ENCODE data around the gene LTBP4. TPM values are rescaled to one million over a fixed set of nuclear protein-coding genes. Genes with fewer than 3 reads are reported as not detected.

Gene LTBP4
- total and polyA plus RNA-seq, 2 of the 13 experiments (the other 11 are each of a cell fraction or from before 2014, with no cell fraction given) = 0.86 to 2.3 TPM

GRCh38 chr19:40603071-40603388, 1.9 kb downstream of the LTBP4 start (continued):
- no peak for TF ChIP-seq AGO2 (optimal IDR thresholded peaks at IDR 0.05; ENCODE audit: low read depth, low read length)

GRCh38 chr19:40603389-40604170, 2.4 kb downstream of the LTBP4 start:
- ChIA-PET POLR2A (interaction anchor here (0.8 to 2.7 kb wide), 13 partner anchors 9 to 255 kb away, joined by 3 to 11 read pairs (median 3); partner anchors contain the start of genes BLVRB, C19orf47, PLD3 and SERTAD1), CTCF (ENCODE audit: low intra/inter-chr PET ratio, low total read pairs) (interaction anchor here (1.6 to 6.8 kb wide), 2 partner anchors 31 to 54 kb away, joined by 3 to 37 read pairs; no protein-coding TSS in a partner anchor)
- in situ Hi-C loops (cut with HindIII; ENCODE audit: extremely low pct_ligation_motif_present, low pct_unique_long_range_greater_than_20kb) = loop anchor here (5.0 kb wide), 1 partner anchor 71 kb away; no protein-coding TSS in a partner anchor
- DNase-seq (ENCODE audit: low spot score) (peak; percentile 96), FAIRE-seq (peak; percentile 82), ATAC-seq (peak; percentile 79)
- Histone ChIP-seq H3K4me3 (replicated peaks in 1 of 3; ENCODE audit: insufficient read depth in 1 of 3, low read depth in 2 of 3, low read length in 3 of 3) (peak overlapping the region; percentile 20 to 63 (median 39); a peak in 4 of 6 replicates), H3K27me3 (ENCODE audit: control insufficient read depth in 1 of 2, insufficient read depth in 2 of 2, low read length in 2 of 2) (peaks cover 6 to 62% of the 10 kb centered on the region in 2 experiments; a peak in 3 of 5 replicates), H3K4me2 (ENCODE audit: low read depth, low read length) (peak overlapping the region; percentile 84), H4K20me1 (ENCODE audit: insufficient read depth, low read length) (peaks cover 5% of the 10 kb centered on the region), H3K9me3 (ENCODE audit: low read length) (no peaks in the 10 kb centered on the region), H3K27ac (ENCODE audit: extremely low read length, insufficient read depth, low read length) (peak overlapping the region; percentile 39), H3K79me2 (ENCODE audit: insufficient read depth, low read length) (no peaks in the 10 kb centered on the region), H3K4me1 (ENCODE audit: insufficient read depth, low read length) (peaks cover 73% of the 10 kb centered on the region), H2AFZ (ENCODE audit: low read length) (no peak overlapping the region), H3K36me3 (replicated peaks in 1 of 2; ENCODE audit: control insufficient read depth in 1 of 2, insufficient read depth in 2 of 2, low read length in 2 of 2) (no peaks in the 10 kb centered on the region), H3K9ac (ENCODE audit: insufficient read depth, low read depth, low read length) (no peak overlapping the region)
- no TSS peak for BruUV-seq (replicated peaks)
- intact Hi-C loops (cut with micrococcal nuclease; ENCODE audit: unreplicated experiment) = no loop called here
- WGBS (ENCODE audit: low lambda C conversion rate) = under 1% methylated on average over 32 of the region's 43 CpGs
- TF ChIP-seq ZXDC (CRISPR knock-in tag; IDR thresholded peaks at IDR 0.05) = no peak
- no peak for TF ChIP-seq AKAP8 (CRISPR knock-in tag; IDR thresholded peaks at IDR 0.05)
- TF ChIP-seq ZNF652 (CRISPR knock-in tag; IDR thresholded peaks at IDR 0.05; ENCODE audit: borderline replicate concordance, low read depth) = peak; percentile 37; the same call in 1 of the 2 replicates
- peak; percentile 100 for TF ChIP-seq HIVEP1 (CRISPR knock-in tag; IDR thresholded peaks at IDR 0.05)
- no peak for TF ChIP-seq ZNF660 (CRISPR knock-in tag; IDR thresholded peaks at IDR 0.05; ENCODE audit: borderline replicate concordance, low read depth)
- TF ChIP-seq ZNF33B (CRISPR knock-in tag; IDR thresholded peaks at IDR 0.05) = no peak
- peak; percentile 96 for TF ChIP-seq FOXO1 (CRISPR knock-in tag; IDR thresholded peaks at IDR 0.05)
- peak; percentile 63 for TF ChIP-seq NFYB (CRISPR knock-in tag; IDR thresholded peaks at IDR 0.05)
- TF ChIP-seq ZNF367 (CRISPR knock-in tag; IDR thresholded peaks at IDR 0.05; ENCODE audit: borderline replicate concordance) = no peak
- TF ChIP-seq HNRNPLL (IDR thresholded peaks at IDR 0.05; ENCODE audit: low read depth, low read length, poor library complexity, severe bottlenecking) = peak; percentile 88
- TF ChIP-seq ZNF3 (CRISPR knock-in tag; IDR thresholded peaks at IDR 0.05) = no peak
- no peak for TF ChIP-seq GZF1 (CRISPR knock-in tag; IDR thresholded peaks at IDR 0.05)
- peak; percentile 71; the same call in 1 of the 2 replicates for TF ChIP-seq RFXANK (CRISPR knock-in tag; IDR thresholded peaks at IDR 0.05)
- TF ChIP-seq ATF1 (CRISPR knock-in tag; IDR thresholded peaks at IDR 0.05) = no peak
- no peak for TF ChIP-seq CREBL2 (CRISPR knock-in tag; IDR thresholded peaks at IDR 0.05; ENCODE audit: borderline replicate concordance)
- TF ChIP-seq POLR2AphosphoS2 (IDR thresholded peaks at IDR 0.05; ENCODE audit: low read depth, low read length) = no peak
- TF ChIP-seq PHF8 (CRISPR knock-in tag; IDR thresholded peaks at IDR 0.05) = peak; percentile 56
- no peak for TF ChIP-seq TSC22D2 (CRISPR knock-in tag; IDR thresholded peaks at IDR 0.05; ENCODE audit: borderline replicate concordance)

All from HepG2 (cell line).